ENCODE data around the gene INPP1. TPM values are rescaled to one million over a fixed set of nuclear protein-coding genes. Genes with fewer than 3 reads are reported as not detected.
"Not testable (repeated sequence)": the region's sequence is repeated elsewhere in the genome, so short reads cannot be mapped to it uniquely, and the experiment has no call there.

The INPP1 gene
- total and polyA plus RNA-seq, 2 donors, result 21.5 to 22.3 TPM

- WGBS, result 68% methylated on average over 1 of the region's 1 CpG
- Histone ChIP-seq H3K27ac (ENCODE audit: low read depth) (no peak overlapping the region), H3K4me1 (ENCODE audit: insufficient read depth) (no peaks in the 10 kb centered on the region), H3K36me3 (ENCODE audit: insufficient read depth) (no peaks in the 10 kb centered on the region), H3K4me3 (ENCODE audit: low read depth, low read length) (no peak overlapping the region)
- DNase-seq (ENCODE audit: extremely low spot score), result no peak
Measured at GRCh38 chr2:190339394-190339793, 4.0 kb upstream of the INPP1 start.

- 56% methylated on average over 2 of the region's 2 CpGs for WGBS
- H3K4me3 ChIP-seq (ENCODE audit: low read depth, low read length), result no peak overlapping the region
- no peak for DNase-seq (ENCODE audit: extremely low spot score)
- H3K4me1 ChIP-seq (ENCODE audit: insufficient read depth), result no peaks in the 10 kb centered on the region
- no peaks in the 10 kb centered on the region for H3K36me3 ChIP-seq (ENCODE audit: insufficient read depth)
- no peak overlapping the region for H3K27ac ChIP-seq (ENCODE audit: low read depth)
Measured at GRCh38 chr2:190340369-190340768, 3.0 kb upstream of the INPP1 start.

GRCh38 chr2:190342611-190343010, 778 bp upstream of the INPP1 start:
- H3K27ac ChIP-seq (ENCODE audit: low read depth), result no peak overlapping the region
- no peak for DNase-seq (ENCODE audit: extremely low spot score)
- no peak overlapping the region for H3K4me3 ChIP-seq (ENCODE audit: low read depth, low read length)
- H3K4me1 ChIP-seq (ENCODE audit: insufficient read depth), result no peaks in the 10 kb centered on the region
- H3K36me3 ChIP-seq (ENCODE audit: insufficient read depth), result no peaks in the 10 kb centered on the region
- 30% methylated on average over 4 of the region's 4 CpGs for WGBS

- H3K4me3 ChIP-seq (ENCODE audit: low read depth, low read length), result peak overlapping the region; percentile 65
- 34% methylated on average over 10 of the region's 10 CpGs for WGBS
- no peak for DNase-seq (ENCODE audit: extremely low spot score)
- H3K4me1 ChIP-seq (ENCODE audit: insufficient read depth), result no peaks in the 10 kb centered on the region
- H3K36me3 ChIP-seq (ENCODE audit: insufficient read depth), result no peaks in the 10 kb centered on the region
- peak overlapping the region; percentile 95 for H3K27ac ChIP-seq (ENCODE audit: low read depth)
Measured at GRCh38 chr2:190343089-190343535, 277 bp upstream of the INPP1 start.

- no peak for DNase-seq (ENCODE audit: extremely low spot score)
Measured at GRCh38 chr2:190344276-190344827, 963 bp downstream of the INPP1 start.

GRCh38 chr2:190350371-190350770, 7.0 kb downstream of the INPP1 start:
- Histone ChIP-seq H3K36me3 (ENCODE audit: insufficient read depth) (no peaks in the 10 kb centered on the region), H3K4me1 (ENCODE audit: insufficient read depth) (no peaks in the 10 kb centered on the region), H3K27ac (ENCODE audit: low read depth) (no peak overlapping the region), H3K4me3 (ENCODE audit: low read depth, low read length) (no peak overlapping the region)
- no peak for DNase-seq (ENCODE audit: extremely low spot score)

More at GRCh38 chr2:190344276-190344827, 963 bp downstream of the INPP1 start:
- peak overlapping the region; percentile 65 for H3K4me3 ChIP-seq (ENCODE audit: low read depth, low read length)
- H3K4me1 ChIP-seq (ENCODE audit: insufficient read depth), result no peaks in the 10 kb centered on the region
- peak overlapping the region; percentile 95 for H3K27ac ChIP-seq (ENCODE audit: low read depth)
- no peaks in the 10 kb centered on the region for H3K36me3 ChIP-seq (ENCODE audit: insufficient read depth)
- WGBS, result 38% methylated on average over 7 of the region's 7 CpGs

GRCh38 chr2:190351955-190352354, 8.6 kb downstream of the INPP1 start:
- H3K4me3 ChIP-seq (ENCODE audit: low read depth, low read length), result no peak overlapping the region
- DNase-seq (ENCODE audit: extremely low spot score), result no peak
- H3K36me3 ChIP-seq (ENCODE audit: insufficient read depth), result no peaks in the 10 kb centered on the region
- 81% methylated on average over 3 of the region's 3 CpGs for WGBS
- no peak overlapping the region for H3K27ac ChIP-seq (ENCODE audit: low read depth)
- no peaks in the 10 kb centered on the region for H3K4me1 ChIP-seq (ENCODE audit: insufficient read depth)

GRCh38 chr2:190352668-190353536, 9.5 kb downstream of the INPP1 start:
- Histone ChIP-seq H3K36me3 (ENCODE audit: insufficient read depth) (no peaks in the 10 kb centered on the region), H3K4me3 (ENCODE audit: low read depth, low read length) (no peak overlapping the region), H3K27ac (ENCODE audit: low read depth) (no peak overlapping the region), H3K4me1 (ENCODE audit: insufficient read depth) (no peaks in the 10 kb centered on the region)
- WGBS, result 79% methylated on average over 8 of the region's 8 CpGs
- no peak for DNase-seq (ENCODE audit: extremely low spot score)

GRCh38 chr2:190353537-190353899, 10.1 kb downstream of the INPP1 start:
- Histone ChIP-seq H3K36me3 (ENCODE audit: insufficient read depth) (no peaks in the 10 kb centered on the region), H3K27ac (ENCODE audit: low read depth) (no peak overlapping the region), H3K4me3 (ENCODE audit: low read depth, low read length) (no peak overlapping the region), H3K4me1 (ENCODE audit: insufficient read depth) (no peaks in the 10 kb centered on the region)
- DNase-seq (ENCODE audit: extremely low spot score), result no peak

- H3K4me1 ChIP-seq (ENCODE audit: insufficient read depth), result no peaks in the 10 kb centered on the region
- no peak overlapping the region for H3K4me3 ChIP-seq (ENCODE audit: low read depth, low read length)
- 78% methylated on average over 12 of the region's 12 CpGs for WGBS
- no peaks in the 10 kb centered on the region for H3K36me3 ChIP-seq (ENCODE audit: insufficient read depth)
- DNase-seq (ENCODE audit: extremely low spot score), result no peak
- H3K27ac ChIP-seq (ENCODE audit: low read depth), result no peak overlapping the region
Measured at GRCh38 chr2:190354003-190354690, 10.8 kb downstream of the INPP1 start.

GRCh38 chr2:190355968-190356644, 12.7 kb downstream of the INPP1 start:
- 77% methylated on average over 6 of the region's 6 CpGs for WGBS

GRCh38 chr2:190357600-190357999, 14.2 kb downstream of the INPP1 start:
- no peak overlapping the region for H3K27ac ChIP-seq (ENCODE audit: low read depth)
- no peaks in the 10 kb centered on the region for H3K4me1 ChIP-seq (ENCODE audit: insufficient read depth)
- DNase-seq (ENCODE audit: extremely low spot score), result no peak

More at GRCh38 chr2:190355968-190356644, 12.7 kb downstream of the INPP1 start:
- Histone ChIP-seq H3K36me3 (ENCODE audit: insufficient read depth) (no peaks in the 10 kb centered on the region), H3K4me3 (ENCODE audit: low read depth, low read length) (no peak overlapping the region), H3K4me1 (ENCODE audit: insufficient read depth) (no peaks in the 10 kb centered on the region), H3K27ac (ENCODE audit: low read depth) (no peak overlapping the region)
- DNase-seq (ENCODE audit: extremely low spot score), result no peak

GRCh38 chr2:190358655-190359448, 15.5 kb downstream of the INPP1 start:
- H3K4me3 ChIP-seq (ENCODE audit: low read depth, low read length); H3K27ac ChIP-seq (ENCODE audit: low read depth); H3K36me3 ChIP-seq (ENCODE audit: insufficient read depth); H3K4me1 ChIP-seq (ENCODE audit: insufficient read depth): not testable (repeated sequence)
- DNase-seq (ENCODE audit: extremely low spot score), result peak; percentile 50
- whole genome bisulfite sequencing, result 79% methylated on average over 8 of the region's 8 CpGs

More at GRCh38 chr2:190357600-190357999, 14.2 kb downstream of the INPP1 start:
- H3K4me3 ChIP-seq (ENCODE audit: low read depth, low read length), result no peak overlapping the region
- WGBS, result 71% methylated on average over 2 of the region's 2 CpGs
- no peaks in the 10 kb centered on the region for H3K36me3 ChIP-seq (ENCODE audit: insufficient read depth)

Data from urinary bladder (tissue), 4 donors.